Measurements from ENCODE around the gene DDI2.
"Not testable (repeated sequence)": the region's sequence is repeated elsewhere in the genome, so short reads cannot be mapped to it uniquely, and the experiment has no call there.

The DDI2 gene

GRCh38 chr1:15617173-15618076, at the start of gene DDI2:
Gene DDI2 (plus strand): TSS chr1:15617458. CDS start chr1:15617671, 213 bp downstream.
- peak; percentile 85 to 95 (median 88) for DNase-seq (ENCODE audit: low read depth in 3 of 3)

GRCh38 chr1:15568387-15569073, 48.7 kb upstream of the DDI2 start:
- no peak for DNase-seq (ENCODE audit: low read depth in 3 of 3)

- DNase-seq (ENCODE audit: low read depth in 3 of 3) = no peak
These were observed 46.4 kb upstream of the DDI2 start for GRCh38 chr1:15570861-15571260.

GRCh38 chr1:15571266-15571665, 46.0 kb upstream of the DDI2 start:
- DNase-seq (ENCODE audit: low read depth in 3 of 3) = no peak

- no peak for DNase-seq (ENCODE audit: low read depth in 3 of 3)
These were observed 43.8 kb upstream of the DDI2 start for GRCh38 chr1:15573477-15573876.

- no peak for DNase-seq (ENCODE audit: low read depth in 3 of 3)
These were observed 42.5 kb upstream of the DDI2 start for GRCh38 chr1:15574741-15575140.

- no peak for DNase-seq (ENCODE audit: low read depth in 3 of 3)
These were observed 41.6 kb upstream of the DDI2 start for GRCh38 chr1:15575549-15576150.

- DNase-seq (ENCODE audit: low read depth in 3 of 3) = no peak
These were observed 39.6 kb upstream of the DDI2 start for GRCh38 chr1:15577691-15578090.

- no peak for DNase-seq (ENCODE audit: low read depth in 3 of 3)
These were observed 38.2 kb upstream of the DDI2 start for GRCh38 chr1:15578921-15579682.

GRCh38 chr1:15579683-15580047, 37.6 kb upstream of the DDI2 start:
- no peak for DNase-seq (ENCODE audit: low read depth in 3 of 3)

- DNase-seq (ENCODE audit: low read depth in 3 of 3) = no peak
These were observed 34.1 kb upstream of the DDI2 start for GRCh38 chr1:15583016-15583706.

- DNase-seq (ENCODE audit: low read depth in 3 of 3) = peak; percentile 35 to 49 (median 42)
These were observed 32.5 kb upstream of the DDI2 start, which contains the start of gene AGMAT for GRCh38 chr1:15584489-15585363. Gene AGMAT (minus strand): TSS chr1:15585051. CDS start chr1:15584967, 84 bp downstream.

- DNase-seq (ENCODE audit: low read depth in 3 of 3) = no peak
These were observed 25.0 kb upstream of the DDI2 start for GRCh38 chr1:15592285-15592684.

GRCh38 chr1:15595809-15596617, 21.2 kb upstream of the DDI2 start:
- DNase-seq (ENCODE audit: low read depth in 3 of 3) = no peak

- no peak for DNase-seq (ENCODE audit: low read depth in 3 of 3)
These were observed 18.8 kb upstream of the DDI2 start for GRCh38 chr1:15598436-15598835.

GRCh38 chr1:15603050-15603965, 13.9 kb upstream of the DDI2 start:
- peak; percentile 73 to 84 (median 82) for DNase-seq (ENCODE audit: low read depth in 3 of 3)

- not testable (repeated sequence) for DNase-seq (ENCODE audit: low read depth in 3 of 3)
These were observed 13.3 kb upstream of the DDI2 start for GRCh38 chr1:15603966-15604282.

- not testable (repeated sequence) for DNase-seq (ENCODE audit: low read depth in 3 of 3)
These were observed 12.9 kb upstream of the DDI2 start for GRCh38 chr1:15604400-15604799.
